HG03045 (cell line): ENCODE results near the gene COQ8B.
"Not testable (repeated sequence)": the region's sequence is repeated elsewhere in the genome, so short reads cannot be mapped to it uniquely, and the experiment has no call there.

Experiments used
- ATAC-seq: cut with Tn5 transposase; IDR thresholded peaks from one replicate; pipeline ENCODE4 v1.9.1; 2021; ENCODE audit warnings: mild to moderate bottlenecking, moderate library complexity; ENCODE audit not compliant: unreplicated experiment

The COQ8B gene

GRCh38 chr19:40742886-40743285, 26.2 kb upstream of the COQ8B start:
- ATAC-seq: no peak

DNA sequence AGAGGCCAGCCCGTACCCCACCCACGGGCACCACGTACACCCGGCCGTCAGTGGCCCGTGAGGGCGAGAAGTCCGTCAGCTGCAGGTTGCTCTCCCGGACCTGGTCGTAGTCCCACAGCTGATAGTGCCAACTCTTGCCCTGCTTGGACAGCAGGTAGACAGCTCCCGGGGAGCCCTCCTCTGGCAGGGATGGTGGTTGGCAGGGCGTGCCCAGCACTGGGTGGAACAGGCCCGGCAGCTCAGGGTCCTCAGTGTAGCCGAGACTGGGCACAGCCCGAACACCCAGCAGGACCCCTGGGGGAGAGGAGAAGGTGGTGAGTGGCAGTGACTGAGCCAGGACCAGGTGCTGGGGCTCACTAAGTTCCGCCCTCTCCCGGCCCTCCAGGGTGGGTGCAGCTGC, 25.8 kb upstream of the COQ8B start:
- ATAC-seq: no peak

DNA sequence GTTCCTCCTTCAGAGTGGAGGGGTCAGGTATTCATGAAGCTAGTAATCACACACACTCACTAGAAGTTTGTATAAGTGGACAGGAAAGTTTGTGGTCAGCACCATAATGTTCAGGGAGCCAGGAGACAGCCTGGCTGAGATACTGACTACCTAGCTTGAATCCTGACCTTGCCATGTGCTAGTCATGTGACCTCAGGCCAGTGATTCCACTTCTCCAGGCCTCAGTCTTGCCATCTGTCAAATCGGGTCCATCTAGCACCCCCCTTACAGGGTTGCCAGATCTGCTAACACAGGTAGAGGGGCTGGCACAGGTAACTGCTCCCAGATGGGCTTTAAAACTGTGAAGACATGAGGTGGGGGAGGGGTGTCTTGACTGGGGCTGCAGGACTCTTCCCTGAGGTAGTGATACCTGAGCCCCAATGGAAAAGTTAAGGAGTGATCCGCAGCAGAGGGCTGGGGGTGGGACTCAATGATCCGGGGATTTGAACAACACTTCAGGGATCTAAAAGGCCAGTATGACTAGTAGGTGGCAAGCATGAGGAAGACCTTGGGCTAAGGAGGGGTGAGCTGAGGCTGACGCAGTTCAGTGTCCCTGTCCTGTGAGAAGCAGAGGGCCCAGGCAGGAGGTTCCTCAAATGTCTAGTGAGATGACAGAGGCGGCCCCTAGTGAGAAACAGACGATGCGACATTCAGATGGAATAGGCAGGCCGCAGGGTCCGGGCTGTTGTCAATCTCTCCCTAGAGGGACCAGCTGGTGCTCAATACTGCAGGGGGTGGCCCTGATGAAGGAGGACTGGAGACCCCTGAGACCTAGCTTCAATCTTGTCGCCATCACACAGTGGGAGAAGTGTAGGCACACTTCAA, 25.1 kb upstream of the COQ8B start:
- ATAC-seq: no peak

GRCh38 chr19:40740747-40741146, 24.1 kb upstream of the COQ8B start:
- ATAC-seq: no peak

GRCh38 chr19:40739871-40740703, 23.4 kb upstream of the COQ8B start:
- no peak for ATAC-seq

DNA sequence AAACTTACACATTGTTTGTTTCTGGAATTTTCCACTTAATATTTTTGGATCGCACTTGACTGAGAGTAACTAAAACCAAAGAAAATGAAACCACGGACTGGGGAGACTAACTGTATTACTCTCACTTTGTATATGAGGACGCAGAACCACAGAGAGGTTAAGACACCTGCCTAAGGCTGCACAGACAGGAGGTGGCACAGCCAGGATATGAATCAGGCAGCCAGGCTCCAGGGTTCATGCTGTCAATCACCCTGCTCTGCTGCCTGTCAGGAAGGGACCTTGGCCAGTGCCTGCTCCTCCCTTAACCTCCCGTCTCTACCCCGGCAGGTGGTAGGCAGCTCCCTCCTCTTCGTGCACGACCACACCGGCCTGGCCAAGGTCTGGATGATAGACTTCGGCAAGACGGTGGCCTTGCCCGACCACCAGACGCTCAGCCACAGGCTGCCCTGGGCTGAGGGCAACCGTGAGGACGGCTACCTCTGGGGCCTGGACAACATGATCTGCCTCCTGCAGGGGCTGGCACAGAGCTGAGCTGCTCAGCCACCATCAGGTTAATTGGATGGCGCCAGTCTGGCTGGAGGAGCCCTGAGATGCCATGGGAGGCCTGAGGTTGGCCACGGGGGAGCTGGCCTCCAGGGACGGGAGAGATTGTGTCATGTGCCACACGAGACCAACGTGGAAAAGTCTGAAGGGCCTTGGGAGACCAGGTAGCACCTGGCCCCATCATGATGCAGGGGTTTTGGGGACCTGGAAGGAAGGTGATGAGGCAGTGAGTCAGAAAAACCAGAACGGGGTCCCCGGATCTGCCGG, 22.5 kb upstream of the COQ8B start:
- no peak for ATAC-seq

- no peak for ATAC-seq
Measured at GRCh38 chr19:40737102-40737644, 20.5 kb upstream of the COQ8B start.

DNA sequence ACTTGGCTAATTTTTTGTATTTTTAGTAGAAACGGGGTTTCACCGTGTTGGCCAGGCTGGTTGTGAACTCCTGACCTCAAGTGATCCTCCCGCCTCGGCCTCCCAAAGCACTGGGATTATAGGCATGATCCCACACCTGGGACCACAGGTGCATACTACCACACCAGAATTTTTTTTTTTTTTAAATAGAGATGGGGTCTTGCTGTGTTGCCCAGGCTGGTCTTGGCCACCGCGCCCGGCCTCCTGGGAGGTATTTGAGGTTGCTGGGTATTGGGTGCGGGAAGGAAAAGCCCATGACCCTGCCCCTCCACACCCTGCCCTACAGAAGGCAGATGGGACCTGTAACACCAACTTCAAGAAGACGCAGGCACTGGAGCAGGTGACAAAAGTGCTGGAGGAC, 20.0 kb upstream of the COQ8B start:
- ATAC-seq: no peak

DNA sequence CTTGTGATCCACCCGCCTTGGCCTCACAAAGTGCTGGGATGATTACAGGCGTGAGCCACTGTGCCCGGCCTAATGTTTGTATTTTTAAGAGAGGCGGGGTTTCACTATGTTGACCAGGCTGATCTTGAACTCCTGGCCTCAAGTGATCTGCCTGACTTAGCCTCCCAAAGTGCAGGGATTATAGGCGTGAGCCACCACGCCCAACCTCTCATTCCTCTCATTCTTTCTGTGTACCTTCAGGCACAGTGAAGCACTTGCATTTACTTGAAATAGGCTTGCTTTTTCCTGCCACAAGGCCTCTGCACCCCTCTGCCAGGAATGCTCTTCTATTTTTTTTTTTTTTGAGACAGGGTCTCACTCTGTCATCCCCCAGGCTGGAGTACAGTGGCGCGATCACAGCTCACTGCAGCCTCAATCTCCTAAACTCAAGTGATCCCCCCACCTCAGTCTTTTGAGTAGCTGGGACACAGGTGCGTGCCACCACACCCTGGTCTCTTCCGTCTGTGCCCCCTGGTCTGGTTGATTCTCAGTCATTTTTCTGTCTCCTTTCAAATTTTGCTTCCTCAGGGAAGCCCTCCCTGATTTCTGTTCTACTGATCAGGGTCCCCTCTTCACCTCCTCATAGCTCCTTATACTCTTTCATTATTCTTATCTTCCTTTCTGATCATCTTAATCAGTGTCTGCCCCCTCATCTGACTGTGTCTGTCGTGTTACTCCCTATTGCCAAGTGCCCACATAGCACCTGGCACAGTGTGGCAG, 18.5 kb upstream of the COQ8B start:
- ATAC-seq: no peak

DNA sequence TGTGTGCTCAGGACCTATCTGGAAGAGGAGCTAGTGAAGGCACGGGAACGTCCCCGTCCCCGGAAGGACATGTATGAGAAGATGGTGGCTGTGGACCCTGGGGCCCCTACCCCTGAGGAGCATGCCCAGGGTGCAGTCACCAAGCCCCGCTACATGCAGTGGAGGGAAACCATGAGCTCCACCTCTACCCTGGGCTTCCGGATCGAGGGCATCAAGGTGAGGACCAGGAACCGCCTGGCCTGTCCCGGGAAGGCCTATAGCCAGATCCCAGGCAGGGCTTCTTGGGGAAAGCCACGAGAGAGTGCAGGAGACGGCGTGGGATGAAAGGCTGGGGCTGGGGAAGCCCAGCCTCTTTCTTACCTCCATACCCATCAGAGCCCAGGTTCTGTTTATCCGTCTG, 16.5 kb upstream of the COQ8B start:
- ATAC-seq: no peak

- not testable (repeated sequence) for ATAC-seq
Measured at GRCh38 chr19:40732304-40732703, 15.6 kb upstream of the COQ8B start.

GRCh38 chr19:40730065-40730464, 13.4 kb upstream of the COQ8B start:
- ATAC-seq: not testable (repeated sequence)

DNA sequence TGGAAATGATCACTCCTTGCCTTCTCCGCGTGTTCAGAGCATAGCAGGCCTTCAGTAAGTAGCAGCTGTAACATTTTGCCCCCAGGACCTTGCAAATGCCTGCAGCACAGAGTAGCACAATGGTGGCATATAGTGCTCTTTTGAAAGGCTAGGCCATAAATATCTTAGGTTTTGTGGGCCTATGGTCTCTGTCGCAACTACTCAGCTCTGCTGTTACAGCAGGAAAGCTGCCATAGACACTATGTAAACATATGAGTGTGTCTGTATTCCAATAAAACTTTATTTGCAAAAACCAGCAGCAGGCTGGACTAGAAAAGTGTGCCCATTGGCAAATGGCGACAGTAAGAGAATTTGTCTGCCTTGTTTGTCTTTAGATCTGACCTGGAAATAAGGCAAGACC, 9.6 kb upstream of the COQ8B start:
- ATAC-seq: no peak

GRCh38 chr19:40724855-40725254, 8.2 kb upstream of the COQ8B start:
- ATAC-seq: no peak

GRCh38 chr19:40724315-40724714, 7.6 kb upstream of the COQ8B start:
- ATAC-seq: no peak

DNA sequence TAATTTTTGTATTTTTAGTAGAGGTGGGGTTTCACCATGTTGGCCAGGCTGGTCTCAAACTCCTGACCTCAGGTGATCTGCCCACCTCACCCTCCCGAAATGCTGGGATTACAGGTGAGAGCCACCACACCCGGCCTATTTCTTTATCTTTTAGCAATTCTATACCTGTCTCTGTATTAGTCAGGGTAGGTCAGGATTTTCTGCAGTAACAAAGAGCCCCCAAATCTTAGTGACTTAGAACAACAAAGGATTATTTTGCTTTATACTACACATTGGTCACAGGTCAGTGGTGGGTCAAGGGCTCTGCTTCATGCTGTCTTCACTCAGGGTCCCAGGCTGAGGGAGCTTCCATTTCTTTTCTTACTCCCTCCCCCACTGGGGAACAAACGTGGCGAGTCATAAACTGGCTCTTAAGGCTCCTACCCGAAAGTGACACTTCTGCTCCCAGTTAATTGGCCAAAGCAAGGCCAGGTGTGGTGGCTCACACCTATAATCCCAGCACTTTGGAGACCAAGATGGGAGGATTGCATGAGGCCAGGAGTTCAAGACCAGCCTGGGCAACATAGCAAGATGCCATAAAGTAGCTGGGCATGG, 7.1 kb upstream of the COQ8B start:
- no peak for ATAC-seq

- ATAC-seq: no peak
Measured at GRCh38 chr19:40721936-40722661, 5.4 kb upstream of the COQ8B start.

- no peak for ATAC-seq
Measured at GRCh38 chr19:40721140-40721486, 4.4 kb upstream of the COQ8B start.

GRCh38 chr19:40719414-40719894, 2.8 kb upstream of the COQ8B start:
- ATAC-seq: no peak
